Suprapubic skin (tissue), 4 donors: ENCODE measurements around the gene SPTBN5. TPM values are rescaled to one million over a fixed set of nuclear protein-coding genes. Genes with fewer than 3 reads are reported as not detected.

Source experiments
- DNase-seq, 2 donors: peaks; one replicate each; pipeline ENCODE4 v3.0.0-alpha.2; 2019; ENCODE audit warnings: low spot score in 2 of 2
- H3K27ac ChIP-seq: fragments of 200-600 bp; sonication (generic); one replicate; pipeline ENCODE4 v1.5.1; 2019
- H3K27me3 ChIP-seq: fragments of 200-600 bp; sonication (generic); one replicate; pipeline ENCODE4 v1.5.1; 2019
- H3K36me3 ChIP-seq: fragments of 200-600 bp; sonication (generic); one replicate; pipeline ENCODE4 v1.5.1; 2019
- H3K4me1 ChIP-seq: fragments of 200-600 bp; sonication (generic); one replicate; pipeline ENCODE4 v1.5.1; 2019
- H3K4me3 ChIP-seq: fragments of 200-600 bp; sonication (generic); one replicate; pipeline ENCODE4 v1.5.1; 2019; ENCODE audit warnings: mild to moderate bottlenecking
- H3K9me3 ChIP-seq: fragments of 200-600 bp; sonication (generic); one replicate; pipeline ENCODE4 v1.5.1; 2019
- EP300 ChIP-seq: sonication (generic); formaldehyde crosslinking; IDR thresholded peaks from one replicate; pipeline ENCODE4 v1.6.1; 2017; ENCODE audit warnings: antibody characterized with exemption
- POLR2A ChIP-seq, 2 donors: fragments of 450-650 bp; IDR thresholded peaks; one replicate each; pipeline ENCODE4 v1.6.1; 2017; ENCODE audit warnings: antibody characterized with exemption in 2 of 2, mild to moderate bottlenecking in 2 of 2, moderate library complexity in 2 of 2
- POLR2AphosphoS5 ChIP-seq, 3 donors: sonication (generic); formaldehyde crosslinking; IDR thresholded peaks; one replicate each; pipeline ENCODE4 v1.6.1; 2017; ENCODE audit warnings: antibody characterized with exemption in 3 of 3
- WGBS: methylation state at CpG from one replicate; pipeline ENCODE4 v1.1.5; 2018; 5-methylcytosine and 5-hydroxymethylcytosine counted together
- total RNA-seq, 4 donors: library from RNA; depleted of rRNA; stranded (reverse); fragments of >200 nt; gene quantifications; one replicate each; pipeline ENCODE4 v1.1.0, GENCODE V29; 2016
- TF ChIP-seq, protein P1 (sequence below), 2 donors: fragments of 200-600 bp in 1 of 2; fragments of 450-650 bp in 1 of 2; sonication (generic) in 1 of 2; IDR thresholded peaks; one replicate each; pipeline ENCODE4 v1.5.1; 2016 to 2019; ENCODE audit warnings: antibody characterized with exemption in 2 of 2, mild to moderate bottlenecking in 1 of 2, moderate library complexity in 1 of 2

The SPTBN5 gene
- total RNA-seq, 4 donors from 2014 or later = 1.3 to 3.4 (median 2.8) TPM

DNA sequence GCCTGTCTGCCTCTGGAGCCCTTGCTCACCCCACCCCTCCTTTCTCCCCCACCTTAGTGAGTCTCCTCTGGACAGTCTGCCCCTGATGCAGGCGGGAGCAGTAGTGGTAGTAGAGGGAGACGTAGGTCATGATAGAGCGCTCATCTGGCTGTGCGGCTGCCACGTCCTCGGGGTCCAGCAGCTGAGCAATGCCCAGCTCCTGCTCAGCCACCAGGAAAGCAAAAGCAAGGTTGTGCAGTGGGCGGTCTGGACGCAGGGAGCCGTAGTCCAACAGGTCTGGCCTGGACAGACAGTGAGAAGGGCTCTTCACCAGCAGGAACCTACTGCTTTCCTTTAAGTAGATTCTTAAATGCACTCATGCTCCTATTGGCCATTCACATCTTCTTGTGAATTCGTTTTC lies 6.7 kb downstream of the SPTBN5 start:
- Histone ChIP-seq H3K9me3 (no peaks in the 10 kb centered on the region), H3K36me3 (no peaks in the 10 kb centered on the region), H3K4me1 (peaks cover 8% of the 10 kb centered on the region), H3K27me3 (no peaks in the 10 kb centered on the region), H3K4me3 (no peak overlapping the region), H3K27ac (no peak overlapping the region)
- WGBS = 98% methylated on average over 3 of the region's 10 CpGs
- TF ChIP-seq, protein P1, sequence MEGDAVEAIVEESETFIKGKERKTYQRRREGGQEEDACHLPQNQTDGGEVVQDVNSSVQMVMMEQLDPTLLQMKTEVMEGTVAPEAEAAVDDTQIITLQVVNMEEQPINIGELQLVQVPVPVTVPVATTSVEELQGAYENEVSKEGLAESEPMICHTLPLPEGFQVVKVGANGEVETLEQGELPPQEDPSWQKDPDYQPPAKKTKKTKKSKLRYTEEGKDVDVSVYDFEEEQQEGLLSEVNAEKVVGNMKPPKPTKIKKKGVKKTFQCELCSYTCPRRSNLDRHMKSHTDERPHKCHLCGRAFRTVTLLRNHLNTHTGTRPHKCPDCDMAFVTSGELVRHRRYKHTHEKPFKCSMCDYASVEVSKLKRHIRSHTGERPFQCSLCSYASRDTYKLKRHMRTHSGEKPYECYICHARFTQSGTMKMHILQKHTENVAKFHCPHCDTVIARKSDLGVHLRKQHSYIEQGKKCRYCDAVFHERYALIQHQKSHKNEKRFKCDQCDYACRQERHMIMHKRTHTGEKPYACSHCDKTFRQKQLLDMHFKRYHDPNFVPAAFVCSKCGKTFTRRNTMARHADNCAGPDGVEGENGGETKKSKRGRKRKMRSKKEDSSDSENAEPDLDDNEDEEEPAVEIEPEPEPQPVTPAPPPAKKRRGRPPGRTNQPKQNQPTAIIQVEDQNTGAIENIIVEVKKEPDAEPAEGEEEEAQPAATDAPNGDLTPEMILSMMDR (IDR thresholded peaks at IDR 0.05) = no peak
- no peak for DNase-seq

DNA sequence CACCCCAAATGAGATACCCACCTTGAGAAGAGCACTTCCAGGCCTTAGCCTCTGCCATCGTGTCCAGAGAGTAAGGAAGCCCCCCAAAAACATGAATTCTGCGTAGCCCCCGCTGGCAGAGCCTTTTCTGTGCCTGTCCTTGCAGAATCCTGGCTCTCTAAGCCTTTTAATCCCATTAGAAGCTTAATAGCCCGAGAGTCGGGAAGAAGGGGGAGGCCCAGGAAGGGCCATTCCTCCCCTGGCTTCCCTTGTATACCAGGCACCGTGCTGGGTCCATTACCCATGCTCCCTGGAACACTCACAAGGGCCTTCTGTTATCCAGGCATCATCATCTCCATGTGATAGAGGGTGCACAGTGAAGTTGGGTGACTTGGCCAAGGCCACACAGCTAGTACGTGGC lies 7.1 kb downstream of the SPTBN5 start:
- TF ChIP-seq POLR2AphosphoS5 (IDR thresholded peaks at IDR 0.05) (no peak), EP300 (no peak), POLR2A (IDR thresholded peaks at IDR 0.05) (no peak)
- TF ChIP-seq, protein P1 (IDR thresholded peaks at IDR 0.05) = no peak
- no peaks in the 10 kb centered on the region for H3K36me3 ChIP-seq
- H3K9me3 ChIP-seq = no peaks in the 10 kb centered on the region
- H3K27me3 ChIP-seq = no peaks in the 10 kb centered on the region
- H3K4me3 ChIP-seq = no peak overlapping the region
- 96% methylated on average over 6 of the region's 7 CpGs for WGBS
- no peak for DNase-seq
- H3K27ac ChIP-seq = no peak overlapping the region
- peaks cover 12% of the 10 kb centered on the region for H3K4me1 ChIP-seq

DNA sequence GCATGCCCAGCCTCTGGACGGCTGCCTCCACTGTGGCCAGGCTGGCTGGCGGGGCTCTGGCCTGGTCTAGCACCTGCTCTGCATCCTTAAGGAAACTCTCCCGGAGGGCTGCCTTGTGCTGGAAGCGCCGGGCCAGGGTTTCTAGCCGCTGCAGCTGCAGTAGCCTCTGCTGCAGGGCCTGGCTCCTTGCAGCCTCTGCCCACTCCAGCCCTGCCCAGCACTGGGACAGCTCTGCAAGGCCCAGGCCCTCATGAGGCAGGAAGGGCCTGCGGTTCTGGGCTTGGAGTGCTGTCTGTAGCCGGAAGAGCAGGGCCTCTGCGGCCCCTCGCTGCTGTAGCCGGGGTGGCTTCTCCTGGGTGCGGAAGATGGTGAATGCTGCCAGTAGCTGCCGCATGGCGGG lies 8.0 kb downstream of the SPTBN5 start:
- TF ChIP-seq EP300 (no peak), POLR2A (IDR thresholded peaks at IDR 0.05) (no peak), POLR2AphosphoS5 (IDR thresholded peaks at IDR 0.05) (no peak)
- TF ChIP-seq, protein P1 (IDR thresholded peaks at IDR 0.05) = no peak
- no peaks in the 10 kb centered on the region for H3K9me3 ChIP-seq
- H3K4me1 ChIP-seq = peaks cover 21% of the 10 kb centered on the region
- no peak for DNase-seq
- peaks cover 4% of the 10 kb centered on the region for H3K27me3 ChIP-seq
- no peaks in the 10 kb centered on the region for H3K36me3 ChIP-seq
- H3K27ac ChIP-seq = no peak overlapping the region
- no peak overlapping the region for H3K4me3 ChIP-seq
- WGBS = 88% methylated on average over 7 of the region's 14 CpGs

DNA sequence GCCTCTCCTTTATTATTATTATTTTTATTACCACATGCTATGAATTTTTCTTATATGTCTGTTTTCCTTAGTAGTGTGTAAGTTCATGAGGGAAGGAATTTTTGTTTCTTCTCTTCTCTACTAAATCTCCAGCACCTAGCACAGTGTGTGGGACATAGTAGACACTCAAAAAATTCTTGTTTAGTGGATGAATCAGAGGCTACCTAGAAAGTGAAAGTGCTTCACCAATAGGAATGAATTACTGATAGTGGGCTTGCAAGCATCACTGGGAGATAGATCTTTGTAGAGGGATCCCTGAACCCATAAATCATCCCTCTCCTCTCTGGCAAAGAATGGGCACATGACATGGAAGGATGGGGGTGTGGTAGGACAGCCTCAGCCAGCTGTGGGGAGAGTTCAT lies 8.5 kb downstream of the SPTBN5 start:
- H3K4me1 ChIP-seq = peaks cover 26% of the 10 kb centered on the region
- H3K27me3 ChIP-seq = peaks cover 6% of the 10 kb centered on the region
- TF ChIP-seq EP300 = no peak
- no peak for TF ChIP-seq POLR2AphosphoS5 (IDR thresholded peaks at IDR 0.05)
- TF ChIP-seq POLR2A (IDR thresholded peaks at IDR 0.05) = no peak
- TF ChIP-seq, protein P1 (IDR thresholded peaks at IDR 0.05) = no peak
- H3K36me3 ChIP-seq = no peaks in the 10 kb centered on the region
- DNase-seq = no peak
- no peak overlapping the region for H3K4me3 ChIP-seq
- H3K9me3 ChIP-seq = no peaks in the 10 kb centered on the region
- H3K27ac ChIP-seq = no peak overlapping the region

DNA sequence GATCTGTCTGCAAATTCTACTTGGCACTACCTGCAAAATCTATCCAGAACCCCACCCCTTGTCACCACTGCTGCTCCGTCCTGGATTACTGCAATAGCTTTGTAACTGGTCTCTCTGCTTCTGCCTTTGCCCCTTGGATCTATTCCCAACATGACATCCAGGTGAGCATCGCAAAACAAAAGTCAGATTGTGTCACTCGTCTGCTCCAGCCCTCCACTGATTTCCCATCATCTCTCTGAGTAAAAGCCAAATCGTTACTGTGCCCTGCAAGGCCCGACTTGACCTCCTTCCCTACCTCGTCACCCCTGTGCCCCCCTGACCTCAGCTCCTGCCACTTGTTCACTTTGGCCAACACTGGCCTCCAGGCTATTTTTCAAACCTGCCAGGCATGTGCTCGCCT lies 9.4 kb downstream of the SPTBN5 start:
- no peak for DNase-seq
- Histone ChIP-seq H3K27ac (no peak overlapping the region), H3K9me3 (no peaks in the 10 kb centered on the region), H3K27me3 (peaks cover 9% of the 10 kb centered on the region), H3K4me3 (no peak overlapping the region), H3K4me1 (peaks cover 33% of the 10 kb centered on the region), H3K36me3 (no peaks in the 10 kb centered on the region)
- TF ChIP-seq, protein P1 (IDR thresholded peaks at IDR 0.05) = no peak
- no peak for TF ChIP-seq EP300
- TF ChIP-seq POLR2AphosphoS5 (IDR thresholded peaks at IDR 0.05) = no peak
- TF ChIP-seq POLR2A (IDR thresholded peaks at IDR 0.05) = no peak
- 77% methylated on average over 7 of the region's 7 CpGs for WGBS
